ENCODE results near the gene ABCC4. TPM values are rescaled to one million over a fixed set of nuclear protein-coding genes. Genes with fewer than 3 reads are reported as not detected.

The ABCC4 gene
- total RNA-seq, 1 experiment from 2014 or later: 26.3 TPM

- H3K4me2 ChIP-seq (ENCODE audit: low read length): no peak overlapping the region
- no peaks in the 10 kb centered on the region for H3K9me2 ChIP-seq (ENCODE audit: insufficient read depth)
- ChIA-PET POLR2A (no interaction called here), RAD21 (ENCODE audit: low non-redundant PET in 1 of 2, low total read pairs in 2 of 2, uncharacterized antibody in 2 of 2, unreplicated experiment in 2 of 2) (no interaction called here), CTCF (no interaction called here)
- DNase-seq (ENCODE audit: low read depth, low spot score) (no peak), ATAC-seq (no peak)
- H4K20me1 ChIP-seq (ENCODE audit: insufficient read depth): no peaks in the 10 kb centered on the region
- H3K27me3 ChIP-seq (ENCODE audit: insufficient read depth, low read length): no peaks in the 10 kb centered on the region
- H3K36me3 ChIP-seq (ENCODE audit: control insufficient read depth in 1 of 2, insufficient read depth in 2 of 2, low read length in 2 of 2): peaks cover 0 to 3% of the 10 kb centered on the region in 2 experiments; a peak in 1 of 4 replicates
- BruUV-seq (replicated peaks): no TSS peak
- no peak overlapping the region for H2AFZ ChIP-seq (ENCODE audit: low read depth, low read length, poor library complexity, severe bottlenecking)
- no peaks in the 10 kb centered on the region for H3K79me2 ChIP-seq (ENCODE audit: insufficient read depth, low read length)
- H3K4me1 ChIP-seq (ENCODE audit: control insufficient read depth in 1 of 2, insufficient read depth in 2 of 2, low read length in 2 of 2): no peaks in the 10 kb centered on the region
- TF ChIP-seq SRF (IDR thresholded peaks at IDR 0.05; ENCODE audit: low read depth) (no peak), CBX3 (IDR thresholded peaks at IDR 0.05; ENCODE audit: low read depth) (no peak), JUND (IDR thresholded peaks at IDR 0.05) (no peak), EGR1 (IDR thresholded peaks at IDR 0.05; ENCODE audit: low read depth) (no peak), RAD21 (IDR thresholded peaks at IDR 0.05; ENCODE audit: low read depth) (no peak), SIN3A (IDR thresholded peaks at IDR 0.05; ENCODE audit: low read depth) (no peak), POLR2AphosphoS5 (IDR thresholded peaks at IDR 0.05; ENCODE audit: low read depth, low read length) (no peak), EZH2phosphoT487 (IDR thresholded peaks at IDR 0.05; ENCODE audit: borderline replicate concordance) (no peak), YY1 (IDR thresholded peaks at IDR 0.05; ENCODE audit: extremely low read depth, insufficient replicate concordance, low read depth, low read length) (no peak), ATF3 (IDR thresholded peaks at IDR 0.05) (no peak), REST (IDR thresholded peaks at IDR 0.05; ENCODE audit: low read depth) (no peak), ZBTB33 (IDR thresholded peaks at IDR 0.05; ENCODE audit: extremely low read depth, insufficient replicate concordance, low read length) (no peak), SP1 (IDR thresholded peaks at IDR 0.05; ENCODE audit: low read depth) (no peak), ZNF274 (IDR thresholded peaks at IDR 0.05; ENCODE audit: low read depth, low read length) (no peak), ELF1 (IDR thresholded peaks at IDR 0.05; ENCODE audit: borderline replicate concordance, low read depth) (no peak), CTCF (IDR thresholded peaks at IDR 0.05 in 2 of 3, conservative IDR thresholded peaks at IDR 0.05 in 1 of 3; ENCODE audit: borderline replicate concordance in 1 of 3, insufficient read depth in 1 of 3, low read depth in 2 of 3, low read length in 2 of 3) (no peak), CEBPB (IDR thresholded peaks at IDR 0.05; ENCODE audit: low read depth) (no peak), MAX (IDR thresholded peaks at IDR 0.05) (no peak), FOSL1 (IDR thresholded peaks at IDR 0.05; ENCODE audit: low read depth) (no peak)
- intact Hi-C loops (cut with micrococcal nuclease): no loop called here
- H3K9ac ChIP-seq (ENCODE audit: low read length): no peak overlapping the region
- no peaks in the 10 kb centered on the region for H3K9me3 ChIP-seq (ENCODE audit: control insufficient read depth in 1 of 2, insufficient read depth in 1 of 2, low read depth in 1 of 2, low read length in 2 of 2)
- H3K4me3 ChIP-seq (replicated peaks in 1 of 2; ENCODE audit: low read depth in 1 of 2, low read length in 2 of 2): no peak overlapping the region
- H3K27ac ChIP-seq (ENCODE audit: low read depth, low read length): no peak overlapping the region
Observed at GRCh38 chr13:95083066-95083465, 218.2 kb downstream of the ABCC4 start.
